ENCODE data around the gene ISCU. TPM values are rescaled to one million over a fixed set of nuclear protein-coding genes. Genes with fewer than 3 reads are reported as not detected.
"Not testable (repeated sequence)": the region's sequence is repeated elsewhere in the genome, so short reads cannot be mapped to it uniquely, and the experiment has no call there.

The ISCU gene
- total RNA-seq, 1 donor from 2014 or later: 106 TPM

DNA sequence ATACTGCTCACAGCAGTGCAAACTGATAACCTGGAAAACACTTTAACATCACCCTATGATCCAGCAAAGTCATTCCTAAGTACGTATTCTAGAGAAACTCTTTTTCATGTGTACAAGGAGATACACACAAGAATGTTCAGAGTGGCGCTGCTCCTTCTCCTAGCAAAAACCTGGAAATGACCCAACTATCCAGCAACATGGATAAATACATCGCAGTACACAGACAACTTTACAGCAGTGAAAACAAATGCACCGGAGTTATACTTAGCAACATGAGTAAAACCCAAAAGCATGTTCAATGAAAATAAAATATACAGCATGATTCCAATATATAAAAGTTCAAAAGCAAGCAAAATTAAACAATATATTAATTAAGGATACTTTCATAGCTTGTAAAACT is 20.1 kb upstream of the ISCU start:
- DNase-seq (ENCODE audit: extremely low read depth, low read depth, low spot score): no peak

DNA sequence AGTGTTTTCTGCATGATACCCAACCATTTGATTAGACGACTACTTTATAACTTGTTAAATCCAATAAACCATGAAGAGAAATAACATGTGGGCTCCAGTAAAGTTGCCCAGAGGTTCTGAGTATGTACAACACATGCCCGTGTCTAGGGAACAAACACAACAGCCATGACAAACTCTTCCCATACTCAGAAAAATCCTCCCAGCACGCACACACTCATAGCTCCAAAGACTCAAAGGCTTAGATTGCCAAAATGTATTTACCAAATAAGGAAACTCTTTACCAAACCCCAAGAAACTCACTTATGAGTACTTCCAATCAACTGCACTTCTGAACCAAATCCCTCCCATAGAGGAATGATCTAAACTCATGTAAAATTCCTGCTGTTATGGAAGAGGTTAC is 18.7 kb upstream of the ISCU start:
- no peak for DNase-seq (ENCODE audit: extremely low read depth, low read depth, low spot score)

DNA sequence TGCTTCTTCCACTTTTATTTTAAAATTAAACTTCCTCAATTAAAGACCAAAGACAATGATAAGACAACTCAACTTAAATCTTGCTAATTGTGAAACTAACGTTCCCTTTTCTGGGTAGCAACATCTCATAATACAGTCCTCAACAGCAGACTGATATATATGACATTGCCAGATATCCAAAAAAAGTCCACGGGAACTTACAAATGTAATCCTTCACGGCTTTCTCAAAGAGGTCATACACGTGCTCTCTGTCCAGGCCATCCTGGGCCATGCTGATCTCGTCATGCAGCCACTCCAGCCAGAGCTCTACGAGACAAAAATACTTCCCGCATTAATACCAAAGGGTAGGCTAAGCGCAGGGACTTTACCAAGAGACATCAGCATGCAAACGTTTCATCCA is 14.7 kb upstream of the ISCU start:
- DNase-seq (ENCODE audit: extremely low read depth, low read depth, low spot score): no peak

DNA sequence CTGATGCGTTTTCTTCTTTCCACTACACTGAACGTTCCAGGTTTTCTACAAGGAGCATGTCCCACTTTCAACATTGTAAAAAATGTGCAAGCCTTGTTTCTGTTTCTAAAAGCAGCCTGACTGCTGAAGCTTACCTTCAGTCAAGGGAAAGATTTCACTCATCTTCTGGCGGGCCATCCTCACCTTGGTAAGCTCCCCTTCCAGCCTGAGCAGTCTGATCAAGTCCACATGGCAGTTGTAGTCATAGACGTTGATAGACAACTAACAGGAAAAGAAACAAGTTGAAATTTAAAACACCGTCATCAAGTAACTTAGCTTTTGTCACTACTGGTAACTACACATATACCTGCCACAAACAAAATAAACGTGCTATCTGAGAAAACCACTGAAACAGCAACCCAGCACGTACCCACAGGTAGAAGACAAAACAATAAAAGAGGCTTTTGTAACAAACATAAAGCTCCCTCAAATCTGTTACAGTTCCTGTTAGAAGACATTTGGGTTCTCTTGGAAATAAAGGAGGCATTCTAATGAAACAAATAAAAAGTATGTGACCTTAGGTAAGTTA is 13.4 kb upstream of the ISCU start:
- DNase-seq (ENCODE audit: extremely low read depth, low read depth, low spot score): no peak

DNA sequence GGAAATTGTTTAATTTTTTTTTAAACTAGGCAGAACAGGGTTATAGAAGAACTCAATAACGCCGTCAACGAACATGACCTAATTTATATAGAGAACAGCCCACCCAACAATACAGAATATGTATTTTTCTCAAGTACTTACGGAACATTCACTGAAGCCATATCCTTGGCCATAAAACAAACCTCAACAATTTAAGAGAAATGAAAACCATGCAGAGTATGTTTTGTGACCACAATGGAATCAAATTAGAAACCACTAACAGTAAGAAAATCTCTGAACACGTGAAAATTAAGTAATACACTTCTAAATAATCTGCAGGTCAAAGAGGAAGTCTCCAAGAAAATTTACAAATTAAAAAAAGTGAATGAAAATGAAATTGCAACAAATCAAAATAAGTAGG is 10.9 kb upstream of the ISCU start:
- no peak for DNase-seq (ENCODE audit: extremely low read depth, low read depth, low spot score)

- DNase-seq (ENCODE audit: extremely low read depth, low read depth, low spot score): no peak
Measured at GRCh38 chr12:108553799-108554198, 8.6 kb upstream of the ISCU start.

DNA sequence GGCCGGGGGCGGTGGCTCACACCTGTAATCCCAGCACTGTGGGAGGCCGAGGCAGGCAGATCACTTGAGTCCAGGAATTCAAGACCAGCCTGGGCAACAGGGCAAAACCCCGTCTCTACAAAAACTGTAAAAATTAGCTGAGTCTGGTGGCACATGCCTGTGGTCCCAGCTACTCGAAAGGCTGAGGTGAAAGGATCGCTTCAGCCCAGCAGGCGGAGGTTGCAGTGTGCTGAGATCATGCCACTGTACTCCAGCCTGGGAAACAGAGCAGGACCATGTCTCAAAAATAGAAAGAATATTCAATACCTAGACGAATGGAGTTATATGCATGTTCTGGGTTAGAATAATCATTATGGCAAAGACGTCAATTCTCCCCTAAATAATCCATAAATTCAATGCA is 7.0 kb upstream of the ISCU start:
- not testable (repeated sequence) for DNase-seq (ENCODE audit: extremely low read depth, low read depth, low spot score)

GRCh38 chr12:108559007-108559655 is 3.3 kb upstream of the ISCU start:
- no peak for DNase-seq (ENCODE audit: extremely low read depth, low read depth, low spot score)

GRCh38 chr12:108559748-108560147 is 2.6 kb upstream of the ISCU start:
- DNase-seq (ENCODE audit: extremely low read depth, low read depth, low spot score): no peak

GRCh38 chr12:108560321-108560721 is 2.1 kb upstream of the ISCU start:
- DNase-seq (ENCODE audit: extremely low read depth, low read depth, low spot score): no peak

- DNase-seq (ENCODE audit: extremely low read depth, low read depth, low spot score): peak; percentile 91
Measured at GRCh38 chr12:108560752-108561719, 1.4 kb upstream of the ISCU start, which contains the start of gene SART3. Gene SART3 (minus strand): TSS chr12:108561173. CDS start chr12:108561154, 19 bp downstream.

DNA sequence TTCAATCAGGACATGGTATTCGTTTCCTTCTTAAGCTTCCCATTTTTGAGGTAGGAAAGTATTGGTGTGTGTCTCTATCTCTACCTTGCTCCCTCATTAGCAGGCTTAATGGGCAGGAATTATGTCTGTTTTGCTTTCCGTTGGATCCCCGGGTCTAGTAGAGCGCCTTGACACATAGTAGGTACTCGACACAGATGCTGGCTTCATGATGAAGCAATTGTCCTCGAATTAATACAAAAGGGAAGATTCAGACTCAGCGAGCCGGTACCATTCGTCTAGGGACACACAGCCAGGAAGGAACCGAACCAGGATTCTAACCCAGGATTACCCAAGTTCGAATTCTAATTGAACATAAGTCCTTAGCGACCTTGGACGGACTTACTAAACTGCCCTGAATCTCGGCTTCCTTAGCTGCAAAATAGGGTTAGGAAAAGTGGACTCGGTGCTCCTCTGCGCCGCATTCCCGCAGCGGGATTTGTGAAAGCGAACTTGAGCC is 496 bp upstream of the ISCU start:
- no peak for DNase-seq (ENCODE audit: extremely low read depth, low read depth, low spot score)

- DNase-seq (ENCODE audit: extremely low read depth, low read depth, low spot score): peak; percentile 58
Measured at GRCh38 chr12:108563136-108563803, 874 bp downstream of the ISCU start.

- DNase-seq (ENCODE audit: extremely low read depth, low read depth, low spot score): no peak
Measured at GRCh38 chr12:108563804-108564151, 1.4 kb downstream of the ISCU start.

DNA sequence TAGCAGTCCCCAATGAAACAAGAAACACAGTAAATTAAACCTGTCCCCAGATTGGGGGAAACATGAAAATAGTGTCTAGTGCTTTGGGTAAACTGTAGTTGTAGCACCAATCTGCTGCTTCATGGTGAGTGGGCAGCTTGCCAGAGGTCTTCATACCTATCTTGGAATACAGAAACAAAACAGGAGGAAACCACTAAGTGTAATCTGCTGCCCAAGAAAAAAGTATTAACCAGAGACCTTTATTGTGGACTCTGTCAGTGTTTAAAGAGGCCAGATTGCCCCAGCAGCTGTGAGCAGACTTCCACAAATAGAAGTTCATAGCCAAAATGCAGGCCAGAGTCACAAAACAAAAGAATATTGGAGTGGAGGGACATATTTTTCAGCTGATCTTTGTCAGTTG is 2.3 kb downstream of the ISCU start:
- DNase-seq (ENCODE audit: extremely low read depth, low read depth, low spot score): no peak

DNA sequence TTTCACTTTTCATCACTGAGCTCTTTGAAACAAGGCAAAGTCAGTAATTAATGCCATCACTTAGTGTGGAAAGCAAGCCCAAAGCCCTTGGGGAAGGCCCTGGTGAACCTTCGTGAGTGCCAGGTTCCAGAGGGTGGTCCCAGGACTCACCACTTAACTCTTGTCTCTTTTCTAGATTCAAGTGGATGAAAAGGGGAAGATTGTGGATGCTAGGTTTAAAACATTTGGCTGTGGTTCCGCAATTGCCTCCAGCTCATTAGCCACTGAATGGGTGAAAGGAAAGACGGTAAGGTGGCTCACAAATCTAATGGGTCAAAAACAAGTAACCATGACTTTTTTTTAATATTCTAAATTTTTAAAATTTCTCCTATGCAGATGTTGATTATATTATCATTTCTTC is 2.8 kb downstream of the ISCU start:
- no peak for DNase-seq (ENCODE audit: extremely low read depth, low read depth, low spot score)

GRCh38 chr12:108565976-108566375 is 3.6 kb downstream of the ISCU start:
- DNase-seq (ENCODE audit: extremely low read depth, low read depth, low spot score): peak; percentile 52

GRCh38 chr12:108566452-108566851 is 4.1 kb downstream of the ISCU start:
- DNase-seq (ENCODE audit: extremely low read depth, low read depth, low spot score): no peak

DNA sequence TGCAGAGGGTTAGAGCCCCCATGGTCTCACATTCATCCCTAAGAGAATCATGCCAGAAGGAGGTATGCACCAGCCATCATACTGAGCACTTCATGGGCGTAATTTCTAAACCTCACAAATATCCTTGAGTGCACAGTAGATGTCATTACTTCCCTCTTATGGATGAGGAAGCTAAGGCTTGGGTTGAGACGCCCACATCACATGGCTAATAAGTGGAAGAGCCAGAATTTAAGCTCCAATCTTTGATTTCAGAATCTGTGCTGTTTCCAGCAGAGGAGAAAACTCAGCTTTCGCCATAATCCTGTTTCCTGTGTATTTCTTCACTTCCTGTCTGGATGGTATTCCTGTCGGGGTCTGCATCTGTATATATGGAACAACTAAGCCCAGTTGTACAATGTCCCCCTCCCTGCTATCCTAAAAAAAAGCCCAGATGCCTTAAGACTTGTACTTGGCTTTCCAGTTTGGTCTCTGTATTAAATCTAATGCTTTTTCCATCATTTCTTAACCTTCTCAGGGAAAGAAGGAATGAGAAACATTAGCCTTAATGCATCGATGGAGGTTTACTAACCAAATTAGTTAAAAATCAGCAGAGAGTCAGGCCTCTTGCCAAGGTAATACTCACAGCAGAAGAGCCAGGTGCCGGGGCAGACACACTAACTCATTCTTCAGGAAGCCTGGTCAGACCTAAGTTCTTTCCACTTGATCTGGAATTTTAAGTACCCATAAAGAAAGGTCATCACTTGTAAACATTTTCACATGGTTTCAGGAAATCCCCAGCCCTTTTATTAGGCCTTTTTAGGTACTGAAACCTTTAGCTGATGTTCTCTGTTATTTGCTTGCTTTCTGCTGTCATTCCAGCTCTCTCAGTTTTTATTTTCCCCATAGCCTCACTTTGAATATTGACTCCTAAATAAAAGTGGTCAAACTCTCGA is 5.3 kb downstream of the ISCU start:
- no peak for DNase-seq (ENCODE audit: extremely low read depth, low read depth, low spot score)
